GM19351 (cell line): Measurements from ENCODE around the gene NEDD1.

Experiments
- ATAC-seq: cut with Tn5 transposase; IDR thresholded peaks from one replicate; pipeline ENCODE4 v1.9.1; 2021; ENCODE audit warnings: mild to moderate bottlenecking, moderate library complexity; ENCODE audit not compliant: unreplicated experiment

Gene NEDD1

GRCh38 chr12:96901175-96901574, 5.9 kb upstream of the NEDD1 start:
- ATAC-seq: no peak

GRCh38 chr12:96902076-96902475, 5.0 kb upstream of the NEDD1 start:
- peak; percentile 38 for ATAC-seq

- ATAC-seq: no peak
Observed at GRCh38 chr12:96906498-96906848, 584 bp upstream of the NEDD1 start.

GRCh38 chr12:96907671-96908422, 790 bp downstream of the NEDD1 start:
- peak; percentile 32 for ATAC-seq

- ATAC-seq: no peak
Observed at GRCh38 chr12:96908423-96908675, 1.3 kb downstream of the NEDD1 start.

GRCh38 chr12:96912261-96912660, 5.2 kb downstream of the NEDD1 start:
- no peak for ATAC-seq

GRCh38 chr12:96912943-96913342, 5.9 kb downstream of the NEDD1 start:
- no peak for ATAC-seq

- no peak for ATAC-seq
Observed at GRCh38 chr12:96919510-96920210, 12.6 kb downstream of the NEDD1 start.

GRCh38 chr12:96948782-96949181, 41.7 kb downstream of the NEDD1 start:
- ATAC-seq: peak; percentile 73

- ATAC-seq: no peak
Observed at GRCh38 chr12:96979532-96979931, 72.5 kb downstream of the NEDD1 start.

GRCh38 chr12:96980991-96981414, 73.9 kb downstream of the NEDD1 start:
- ATAC-seq: no peak

- no peak for ATAC-seq
Observed at GRCh38 chr12:96981911-96982310, 74.9 kb downstream of the NEDD1 start.

- no peak for ATAC-seq
Observed at GRCh38 chr12:96982671-96983070, 75.6 kb downstream of the NEDD1 start.

- ATAC-seq: peak; percentile 86
Observed at GRCh38 chr12:96985515-96986362, 78.7 kb downstream of the NEDD1 start.

GRCh38 chr12:96986883-96987523, 79.9 kb downstream of the NEDD1 start:
- ATAC-seq: no peak

- ATAC-seq: no peak
Observed at GRCh38 chr12:96988919-96989318, 81.9 kb downstream of the NEDD1 start.

- ATAC-seq: no peak
Observed at GRCh38 chr12:96989916-96990315, 82.9 kb downstream of the NEDD1 start.

- ATAC-seq: no peak
Observed at GRCh38 chr12:96994900-96995299, 87.8 kb downstream of the NEDD1 start.

GRCh38 chr12:96995861-96996260, 88.8 kb downstream of the NEDD1 start:
- no peak for ATAC-seq

GRCh38 chr12:96997797-96998484, 90.9 kb downstream of the NEDD1 start:
- ATAC-seq: no peak

- ATAC-seq: no peak
Observed at GRCh38 chr12:97003276-97003675, 96.2 kb downstream of the NEDD1 start.
